C4-2B (cell line): Measurements from ENCODE around the gene RBFOX1.

Experiments used
- H3K27ac ChIP-seq: fragments of 450-650 bp; 2 replicates; pipeline ENCODE4 v1.5.1; 2017
- CTCF ChIP-seq: fragments of 450-650 bp; conservative IDR thresholded peaks from 2 replicates; pipeline ENCODE4 v1.5.1; 2017; ENCODE audit warnings: mild to moderate bottlenecking
- ZFX ChIP-seq: fragments of 450-650 bp; IDR thresholded peaks from 2 replicates; pipeline ENCODE4 v1.6.1; 2017

The RBFOX1 gene

GRCh38 chr16:7532534-7532933, 199.9 kb downstream of the RBFOX1 start:
- no peak overlapping the region for H3K27ac ChIP-seq
- TF ChIP-seq ZFX (no peak), CTCF (no peak)

GRCh38 chr16:7534749-7535148, 202.1 kb downstream of the RBFOX1 start:
- TF ChIP-seq ZFX (no peak), CTCF (no peak)
- no peak overlapping the region for H3K27ac ChIP-seq

GRCh38 chr16:7541026-7541425, 208.4 kb downstream of the RBFOX1 start:
- TF ChIP-seq ZFX (no peak), CTCF (no peak)
- H3K27ac ChIP-seq, result no peak overlapping the region

GRCh38 chr16:7545251-7545650, 212.6 kb downstream of the RBFOX1 start:
- no peak overlapping the region for H3K27ac ChIP-seq
- no peak for TF ChIP-seq CTCF
- TF ChIP-seq ZFX, result no peak

GRCh38 chr16:7546948-7547347, 214.3 kb downstream of the RBFOX1 start:
- no peak for TF ChIP-seq CTCF
- no peak for TF ChIP-seq ZFX
- H3K27ac ChIP-seq, result no peak overlapping the region

- no peak overlapping the region for H3K27ac ChIP-seq
- TF ChIP-seq ZFX, result no peak
- TF ChIP-seq CTCF, result no peak
Observed at GRCh38 chr16:7547736-7548135, 215.1 kb downstream of the RBFOX1 start.

- H3K27ac ChIP-seq, result no peak overlapping the region
- no peak for TF ChIP-seq ZFX
- no peak for TF ChIP-seq CTCF
Observed at GRCh38 chr16:7548796-7549318, 216.2 kb downstream of the RBFOX1 start.
